Right forelimb (tissue), 1 donor: ENCODE results near the gene TSSK2.

Experiments used
- DNase-seq: peaks from one replicate; pipeline ENCODE4 v3.0.0-alpha.2; 2018

TSSK2 gene

GRCh38 chr22:19125474-19126308 lies 5.4 kb upstream of the TSSK2 start:
- DNase-seq: no peak

- no peak for DNase-seq
Observed at GRCh38 chr22:19126309-19127273, 4.5 kb upstream of the TSSK2 start.

- no peak for DNase-seq
Observed at GRCh38 chr22:19127329-19128008, 3.6 kb upstream of the TSSK2 start.

- DNase-seq: no peak
Observed at GRCh38 chr22:19128009-19128401, 3.1 kb upstream of the TSSK2 start.

GRCh38 chr22:19128946-19129727 lies 2.0 kb upstream of the TSSK2 start:
- no peak for DNase-seq

- no peak for DNase-seq
Observed at GRCh38 chr22:19129871-19130270, 1.2 kb upstream of the TSSK2 start.

GRCh38 chr22:19131685-19132015 lies 542 bp downstream of the TSSK2 start:
- DNase-seq: no peak

- DNase-seq: no peak
Observed at GRCh38 chr22:19132153-19132552, 1.0 kb downstream of the TSSK2 start.

GRCh38 chr22:19132693-19133400 lies 1.7 kb downstream of the TSSK2 start:
- DNase-seq: no peak

GRCh38 chr22:19133561-19133960 lies 2.5 kb downstream of the TSSK2 start:
- DNase-seq: no peak

GRCh38 chr22:19134176-19134831 lies 3.2 kb downstream of the TSSK2 start:
- DNase-seq: no peak

- no peak for DNase-seq
Observed at GRCh38 chr22:19134874-19135273, 3.8 kb downstream of the TSSK2 start.

GRCh38 chr22:19136915-19137314 lies 5.8 kb downstream of the TSSK2 start:
- no peak for DNase-seq

- DNase-seq: no peak
Observed at GRCh38 chr22:19137384-19138216, 6.5 kb downstream of the TSSK2 start.

- DNase-seq: no peak
Observed at GRCh38 chr22:19138217-19139000, 7.3 kb downstream of the TSSK2 start.

- no peak for DNase-seq
Observed at GRCh38 chr22:19139001-19139356, 7.9 kb downstream of the TSSK2 start.

- DNase-seq: no peak
Observed at GRCh38 chr22:19139974-19140373, 8.9 kb downstream of the TSSK2 start.

GRCh38 chr22:19142394-19142793 lies 11.3 kb downstream of the TSSK2 start:
- DNase-seq: no peak

GRCh38 chr22:19143212-19143611 lies 12.1 kb downstream of the TSSK2 start:
- DNase-seq: no peak

- DNase-seq: no peak
Observed at GRCh38 chr22:19143967-19144400, 12.9 kb downstream of the TSSK2 start.
